SK-N-SH (cell line): ENCODE measurements around the gene TBC1D8.

Experiments used
- CHD2 ChIP-seq: fragments of 150-350 bp; IDR thresholded peaks from 2 replicates; pipeline ENCODE4 v1.6.1; 2018; ENCODE audit warnings: low read length; ENCODE audit not compliant: partially characterized antibody
- EP300 ChIP-seq, 2 experiments: IDR thresholded peaks; 2 replicates each; pipeline versions ENCODE4 v1.4.0 to v1.6.1; 2012; ENCODE audit warnings: borderline replicate concordance in 1 of 2, low read depth in 1 of 2, low read length in 1 of 2
- GABPA ChIP-seq: IDR thresholded peaks from 2 replicates; pipeline ENCODE4 v1.4.0; 2012; ENCODE audit warnings: low read depth, mild to moderate bottlenecking
- MAX ChIP-seq: IDR thresholded peaks from 2 replicates; pipeline ENCODE4 v1.4.0; 2012; ENCODE audit warnings: low read depth
- POLR2AphosphoS5 ChIP-seq: IDR thresholded peaks from 2 replicates; pipeline ENCODE4 v1.6.1; 2012; ENCODE audit warnings: low read depth, low read length
- USF2 ChIP-seq: fragments of 150-350 bp; IDR thresholded peaks from 2 replicates; pipeline ENCODE4 v1.6.1; 2017; ENCODE audit warnings: antibody characterized with exemption, low read length, low read depth, borderline replicate concordance
- TF ChIP-seq, protein P1 (sequence below): fragments of 200-600 bp; sonication (generic); IDR thresholded peaks from 2 replicates; pipeline ENCODE4 v1.6.1; 2017; ENCODE audit warnings: antibody characterized with exemption, mild to moderate bottlenecking, moderate library complexity

- TF ChIP-seq, protein P1, sequence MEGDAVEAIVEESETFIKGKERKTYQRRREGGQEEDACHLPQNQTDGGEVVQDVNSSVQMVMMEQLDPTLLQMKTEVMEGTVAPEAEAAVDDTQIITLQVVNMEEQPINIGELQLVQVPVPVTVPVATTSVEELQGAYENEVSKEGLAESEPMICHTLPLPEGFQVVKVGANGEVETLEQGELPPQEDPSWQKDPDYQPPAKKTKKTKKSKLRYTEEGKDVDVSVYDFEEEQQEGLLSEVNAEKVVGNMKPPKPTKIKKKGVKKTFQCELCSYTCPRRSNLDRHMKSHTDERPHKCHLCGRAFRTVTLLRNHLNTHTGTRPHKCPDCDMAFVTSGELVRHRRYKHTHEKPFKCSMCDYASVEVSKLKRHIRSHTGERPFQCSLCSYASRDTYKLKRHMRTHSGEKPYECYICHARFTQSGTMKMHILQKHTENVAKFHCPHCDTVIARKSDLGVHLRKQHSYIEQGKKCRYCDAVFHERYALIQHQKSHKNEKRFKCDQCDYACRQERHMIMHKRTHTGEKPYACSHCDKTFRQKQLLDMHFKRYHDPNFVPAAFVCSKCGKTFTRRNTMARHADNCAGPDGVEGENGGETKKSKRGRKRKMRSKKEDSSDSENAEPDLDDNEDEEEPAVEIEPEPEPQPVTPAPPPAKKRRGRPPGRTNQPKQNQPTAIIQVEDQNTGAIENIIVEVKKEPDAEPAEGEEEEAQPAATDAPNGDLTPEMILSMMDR, result no peak
- TF ChIP-seq EP300 (IDR thresholded peaks at IDR 0.05; ENCODE audit: borderline replicate concordance in 1 of 2, low read depth in 1 of 2, low read length in 1 of 2) (no peak), CHD2 (no peak), MAX (no peak), POLR2AphosphoS5 (no peak), GABPA (no peak), USF2 (no peak)
Observed at GRCh38 chr2:101108357-101108756, 42.8 kb downstream of the TBC1D8 start.
